Epithelial cell of esophagus (primary cell): ENCODE results near the gene FAM3D.

Experiments used
- DNase-seq: peaks from one replicate; pipeline ENCODE4 v3.0.0; 2010; ENCODE audit warnings: low read depth
- H3K4me3 ChIP-seq: 2 replicates; pipeline ENCODE4 v1.5.1; 2011; ENCODE audit warnings: mild to moderate bottlenecking, low read length, control low read depth
- TF ChIP-seq, protein P1 (sequence below): IDR thresholded peaks from 2 replicates; pipeline ENCODE4 v1.5.1; 2011; ENCODE audit warnings: low read depth, mild to moderate bottlenecking, low read length, control low read depth, inconsistent platforms; ENCODE audit not compliant: insufficient read depth; ENCODE audit errors: missing control alignments

FAM3D gene

DNA sequence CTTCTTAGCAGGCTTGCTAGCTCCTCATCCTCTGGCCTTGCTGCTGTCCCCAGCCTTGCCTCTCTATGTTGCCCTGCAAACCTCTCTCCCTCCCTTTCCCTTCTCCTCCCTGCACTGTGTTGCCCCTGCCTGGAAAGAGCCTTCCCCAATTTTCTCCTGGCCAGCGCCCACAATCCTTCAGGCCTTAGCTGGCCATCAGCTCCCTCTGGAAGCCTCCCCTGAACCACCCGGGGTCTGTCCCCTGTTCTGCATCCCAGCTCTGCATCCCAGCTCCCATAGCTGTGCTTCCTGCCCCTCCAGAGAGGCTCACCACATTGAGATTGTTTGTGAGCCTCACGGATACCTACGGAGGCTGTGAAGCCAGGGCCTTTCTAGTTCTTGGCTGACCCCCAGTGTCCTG is 23.7 kb downstream of the FAM3D start:
- no peak for DNase-seq
- TF ChIP-seq, protein P1, sequence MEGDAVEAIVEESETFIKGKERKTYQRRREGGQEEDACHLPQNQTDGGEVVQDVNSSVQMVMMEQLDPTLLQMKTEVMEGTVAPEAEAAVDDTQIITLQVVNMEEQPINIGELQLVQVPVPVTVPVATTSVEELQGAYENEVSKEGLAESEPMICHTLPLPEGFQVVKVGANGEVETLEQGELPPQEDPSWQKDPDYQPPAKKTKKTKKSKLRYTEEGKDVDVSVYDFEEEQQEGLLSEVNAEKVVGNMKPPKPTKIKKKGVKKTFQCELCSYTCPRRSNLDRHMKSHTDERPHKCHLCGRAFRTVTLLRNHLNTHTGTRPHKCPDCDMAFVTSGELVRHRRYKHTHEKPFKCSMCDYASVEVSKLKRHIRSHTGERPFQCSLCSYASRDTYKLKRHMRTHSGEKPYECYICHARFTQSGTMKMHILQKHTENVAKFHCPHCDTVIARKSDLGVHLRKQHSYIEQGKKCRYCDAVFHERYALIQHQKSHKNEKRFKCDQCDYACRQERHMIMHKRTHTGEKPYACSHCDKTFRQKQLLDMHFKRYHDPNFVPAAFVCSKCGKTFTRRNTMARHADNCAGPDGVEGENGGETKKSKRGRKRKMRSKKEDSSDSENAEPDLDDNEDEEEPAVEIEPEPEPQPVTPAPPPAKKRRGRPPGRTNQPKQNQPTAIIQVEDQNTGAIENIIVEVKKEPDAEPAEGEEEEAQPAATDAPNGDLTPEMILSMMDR, result no peak
- H3K4me3 ChIP-seq, result no peak overlapping the region

DNA sequence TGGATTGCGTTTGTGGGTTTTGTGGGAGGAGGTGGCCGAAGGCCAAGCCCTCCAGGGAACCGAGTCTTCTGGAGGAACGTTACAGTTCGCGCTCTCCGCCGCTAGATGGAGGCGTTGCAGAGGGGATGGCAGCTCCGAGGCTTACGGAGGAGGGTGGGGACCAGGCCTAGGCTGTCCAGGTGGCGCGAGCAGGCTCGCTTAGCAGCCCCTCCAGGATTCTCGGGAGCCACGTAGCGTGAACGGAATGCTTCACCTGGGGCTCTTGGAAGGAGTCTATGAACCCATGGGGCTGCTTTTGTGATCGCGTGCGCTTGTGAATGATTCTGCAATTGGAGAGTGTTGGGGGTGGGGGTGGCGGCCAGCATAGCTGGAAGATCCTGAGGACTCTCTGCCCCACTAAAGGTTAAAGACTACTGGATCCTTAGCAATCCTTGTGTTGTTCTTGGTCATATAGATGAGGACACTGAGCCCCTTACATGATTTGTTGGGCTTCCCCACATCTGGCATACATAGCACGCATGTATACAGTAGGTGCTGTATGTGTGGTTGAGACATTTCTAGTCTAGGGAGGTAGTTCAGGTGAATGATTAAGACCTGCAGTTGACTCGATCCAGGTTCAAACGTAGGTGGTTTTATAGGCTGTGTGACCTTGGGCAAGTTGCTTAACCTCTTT is 25.7 kb downstream of the FAM3D start:
- peak; percentile 80 for DNase-seq
- TF ChIP-seq, protein P1, result peak; percentile 96

DNA sequence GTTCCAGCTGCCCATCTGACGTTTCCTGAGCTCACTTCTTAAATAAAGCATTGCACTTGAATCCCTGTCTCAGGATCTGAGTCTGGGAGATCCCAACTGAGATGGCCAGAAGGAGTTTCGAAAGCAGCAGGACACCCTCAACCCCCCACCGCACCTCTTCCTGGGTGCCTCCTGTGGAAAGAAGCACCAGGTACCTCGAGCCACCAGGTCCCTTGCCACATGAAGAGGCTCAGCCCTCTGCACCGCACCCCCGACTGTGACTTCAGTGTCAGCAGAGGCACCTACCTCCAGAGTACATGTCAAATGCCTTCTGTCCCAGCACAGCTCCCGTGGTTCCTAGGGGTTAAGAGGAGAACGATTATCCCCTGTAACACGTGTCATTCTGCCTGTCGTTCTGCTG is 26.7 kb downstream of the FAM3D start:
- TF ChIP-seq, protein P1, result no peak
- no peak for DNase-seq
- H3K4me3 ChIP-seq, result no peak overlapping the region

More for the DNA sequence above, 25.7 kb downstream of the FAM3D start:
- no peak overlapping the region for H3K4me3 ChIP-seq

DNA sequence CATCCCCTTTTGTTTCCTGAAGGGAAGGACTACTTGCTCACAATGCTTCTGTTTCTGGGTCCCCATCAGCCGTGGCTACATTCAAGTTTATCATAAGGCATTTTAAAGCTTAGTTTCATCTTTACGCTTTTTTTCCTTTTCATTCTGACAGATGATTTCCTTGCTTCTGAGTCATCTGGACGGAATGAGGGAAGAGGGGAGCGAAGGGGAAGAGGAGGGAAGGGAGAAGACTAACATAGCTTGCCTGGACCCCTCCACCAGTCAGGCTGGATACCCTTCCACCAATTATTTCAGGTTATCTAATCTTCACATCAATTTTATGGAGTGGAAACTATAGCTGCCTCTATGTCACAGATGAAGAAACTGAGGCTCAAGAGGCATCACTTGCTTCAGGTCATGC is 27.6 kb downstream of the FAM3D start:
- no peak for DNase-seq
- TF ChIP-seq, protein P1, result no peak
- H3K4me3 ChIP-seq, result no peak overlapping the region

DNA sequence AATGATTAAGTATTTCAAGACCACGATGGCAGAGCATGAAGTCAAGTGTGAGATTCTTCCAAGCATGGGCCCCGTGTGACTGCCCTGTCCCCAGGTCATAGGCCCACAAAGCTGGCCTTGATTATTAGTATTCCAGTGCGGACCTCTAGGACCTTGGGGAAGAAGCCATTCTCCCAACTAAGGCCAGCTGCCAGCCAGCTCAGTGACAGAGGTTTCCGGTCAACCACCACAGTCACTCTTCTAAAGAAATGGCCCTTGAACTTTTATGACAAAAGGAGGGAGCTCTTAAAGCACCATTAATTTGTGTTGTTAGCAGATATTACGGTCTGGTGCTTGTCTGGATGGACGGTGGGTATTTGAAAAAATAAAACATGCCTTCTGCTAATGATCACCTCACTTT is 28.0 kb downstream of the FAM3D start:
- TF ChIP-seq, protein P1, result no peak
- no peak for DNase-seq
- H3K4me3 ChIP-seq, result no peak overlapping the region

DNA sequence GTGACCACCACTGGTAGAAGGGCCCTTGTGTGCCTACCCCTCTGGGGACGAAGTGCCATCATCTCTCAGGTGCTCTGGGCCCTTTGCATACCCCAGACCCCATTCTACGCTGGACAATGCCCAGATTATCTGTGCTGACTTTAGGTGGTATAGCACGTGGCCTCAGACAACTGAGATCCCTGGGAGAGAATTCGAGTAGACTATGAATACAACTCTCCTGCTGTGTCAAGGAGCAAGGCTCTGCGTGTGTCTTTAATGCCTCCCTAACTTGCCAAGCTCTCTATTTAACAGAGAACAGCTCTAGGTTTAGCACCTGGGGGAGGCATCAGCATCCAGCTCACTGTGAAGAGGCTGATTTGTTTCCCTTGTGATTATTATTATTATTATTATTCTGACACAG is 29.1 kb downstream of the FAM3D start:
- H3K4me3 ChIP-seq, result no peak overlapping the region
- TF ChIP-seq, protein P1, result no peak
- no peak for DNase-seq
